Thymus (tissue), 11 donors: Measurements from ENCODE around the gene ADAMTSL1. TPM values are rescaled to one million over a fixed set of nuclear protein-coding genes. Genes with fewer than 3 reads are reported as not detected.

ENCODE experiments used
- DNase-seq, 9 donors: peaks; one replicate each; pipeline ENCODE4 v3.0.0-alpha.2; 2013; ENCODE audit warnings: low spot score in 9 of 9, low read depth in 6 of 9, missing footprints in 1 of 9
- H3K27ac ChIP-seq, 2 donors: one replicate each; pipeline ENCODE4 v1.5.1; 2013; ENCODE audit warnings: control low read depth in 1 of 2, low read depth in 1 of 2, low read length in 1 of 2, mild to moderate bottlenecking in 1 of 2, moderate library complexity in 1 of 2
- H3K27me3 ChIP-seq, 2 donors: one replicate each; pipeline ENCODE4 v1.5.1; 2013; ENCODE audit warnings: low read length in 1 of 2; ENCODE audit not compliant: control insufficient read depth in 2 of 2, insufficient read depth in 1 of 2
- H3K36me3 ChIP-seq, 2 donors: one replicate each; pipeline ENCODE4 v1.5.1; 2013; ENCODE audit warnings: low read length in 1 of 2, mild to moderate bottlenecking in 1 of 2, moderate library complexity in 1 of 2; ENCODE audit not compliant: control insufficient read depth in 2 of 2, insufficient read depth in 2 of 2
- H3K4me1 ChIP-seq, 2 donors: one replicate each; pipeline ENCODE4 v1.5.1; 2013; ENCODE audit warnings: low read length in 2 of 2; ENCODE audit not compliant: control insufficient read depth in 2 of 2, insufficient read depth in 2 of 2
- H3K4me3 ChIP-seq, 2 donors: one replicate each; pipeline ENCODE4 v1.5.1; 2013; ENCODE audit warnings: low read length in 2 of 2, control low read depth in 1 of 2, mild to moderate bottlenecking in 1 of 2
- H3K9me3 ChIP-seq, 2 donors: one replicate each; pipeline ENCODE4 v1.5.1; 2013; ENCODE audit warnings: low read length in 1 of 2, mild to moderate bottlenecking in 1 of 2; ENCODE audit not compliant: control insufficient read depth in 2 of 2, insufficient read depth in 1 of 2
- WGBS: extraction: QIAGEN DNeasy Blood & Tissue Kit; methylation state at CpG from one replicate; pipeline ENCODE4 v1.1.7; 2013; 5-methylcytosine and 5-hydroxymethylcytosine counted together
- polyA plus RNA-seq: library from polyadenylated mRNA; stranded (reverse); fragments of 200-250 nt; gene quantifications from one replicate; pipeline ENCODE4 v1.2.3, GENCODE V29; 2013
- total RNA-seq: library from RNA; stranded (reverse); fragments of 120-200 nt; gene quantifications from one replicate; pipeline ENCODE4 v1.2.4, GENCODE V29; 2013
- donor health status: healthy.

The ADAMTSL1 gene
- total and polyA plus RNA-seq, 2 donors, result 0.34 to 2.3 TPM

DNA sequence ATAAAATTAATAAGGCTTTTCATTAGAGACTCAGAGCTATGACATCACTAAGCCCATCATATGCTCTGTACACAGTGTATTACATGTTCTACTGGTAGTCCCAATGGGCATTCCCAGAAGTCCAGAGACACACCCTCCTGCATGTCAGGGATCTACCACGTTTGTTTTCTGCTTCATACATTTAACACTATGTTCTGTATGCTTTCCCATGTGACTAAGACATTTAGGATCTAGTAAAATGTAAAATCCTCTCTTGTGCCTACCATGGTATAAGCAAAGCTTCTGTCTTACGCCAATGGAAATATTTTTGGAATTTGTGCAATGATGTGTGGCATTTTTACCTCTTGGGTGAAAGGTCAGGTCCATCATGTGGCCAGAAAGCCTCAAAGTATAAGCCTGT lies 192.4 kb downstream of the ADAMTSL1 start:
- peak overlapping the region in 1 of 2 donors; percentile 18 for H3K27ac ChIP-seq
- H3K4me1 ChIP-seq, result no peaks in the 10 kb centered on the region
- H3K27me3 ChIP-seq, result no peaks in the 10 kb centered on the region
- WGBS, result 71% methylated on average over 2 of the region's 2 CpGs
- H3K36me3 ChIP-seq, result no peaks in the 10 kb centered on the region
- H3K4me3 ChIP-seq, result no peak overlapping the region
- no peaks in the 10 kb centered on the region for H3K9me3 ChIP-seq
- no peak for DNase-seq

GRCh38 chr9:18666986-18667772 lies 193.2 kb downstream of the ADAMTSL1 start:
- H3K27ac ChIP-seq, result no peak overlapping the region

GRCh38 chr9:18668944-18669343 lies 195.0 kb downstream of the ADAMTSL1 start:
- H3K36me3 ChIP-seq, result no peaks in the 10 kb centered on the region
- no peaks in the 10 kb centered on the region for H3K9me3 ChIP-seq
- H3K27me3 ChIP-seq, result no peaks in the 10 kb centered on the region
- no peaks in the 10 kb centered on the region for H3K4me1 ChIP-seq
- no peak overlapping the region for H3K27ac ChIP-seq
- no peak for DNase-seq
- 73% methylated on average over 2 of the region's 2 CpGs for WGBS
- H3K4me3 ChIP-seq, result no peak overlapping the region

More at GRCh38 chr9:18666986-18667772, 193.2 kb downstream of the ADAMTSL1 start:
- no peaks in the 10 kb centered on the region for H3K9me3 ChIP-seq
- no peaks in the 10 kb centered on the region for H3K36me3 ChIP-seq
- 86% methylated on average over 6 of the region's 6 CpGs for WGBS
- H3K4me1 ChIP-seq, result no peaks in the 10 kb centered on the region
- H3K4me3 ChIP-seq, result no peak overlapping the region
- H3K27me3 ChIP-seq, result no peaks in the 10 kb centered on the region
- peak in 1 of 9 donors; percentile 2 for DNase-seq

GRCh38 chr9:18672706-18673105 lies 198.8 kb downstream of the ADAMTSL1 start:
- Histone ChIP-seq H3K4me1 (no peaks in the 10 kb centered on the region), H3K27me3 (no peaks in the 10 kb centered on the region), H3K9me3 (no peaks in the 10 kb centered on the region), H3K36me3 (no peaks in the 10 kb centered on the region), H3K27ac (no peak overlapping the region), H3K4me3 (no peak overlapping the region)
- DNase-seq, result no peak

- no peaks in the 10 kb centered on the region for H3K36me3 ChIP-seq
- no peak overlapping the region for H3K27ac ChIP-seq
- no peaks in the 10 kb centered on the region for H3K4me1 ChIP-seq
- no peak for DNase-seq
- no peak overlapping the region for H3K4me3 ChIP-seq
- no peaks in the 10 kb centered on the region for H3K27me3 ChIP-seq
- WGBS, result 85% methylated on average over 4 of the region's 4 CpGs
- H3K9me3 ChIP-seq, result no peaks in the 10 kb centered on the region
Measured at GRCh38 chr9:18673179-18673578, 199.2 kb downstream of the ADAMTSL1 start.

- Histone ChIP-seq H3K4me3 (no peak overlapping the region), H3K4me1 (no peaks in the 10 kb centered on the region), H3K9me3 (no peaks in the 10 kb centered on the region), H3K27me3 (no peaks in the 10 kb centered on the region), H3K36me3 (no peaks in the 10 kb centered on the region), H3K27ac (no peak overlapping the region)
- 96% methylated on average over 1 of the region's 1 CpG for WGBS
- DNase-seq, result no peak
Measured at GRCh38 chr9:18675332-18675731, 201.4 kb downstream of the ADAMTSL1 start.

DNA sequence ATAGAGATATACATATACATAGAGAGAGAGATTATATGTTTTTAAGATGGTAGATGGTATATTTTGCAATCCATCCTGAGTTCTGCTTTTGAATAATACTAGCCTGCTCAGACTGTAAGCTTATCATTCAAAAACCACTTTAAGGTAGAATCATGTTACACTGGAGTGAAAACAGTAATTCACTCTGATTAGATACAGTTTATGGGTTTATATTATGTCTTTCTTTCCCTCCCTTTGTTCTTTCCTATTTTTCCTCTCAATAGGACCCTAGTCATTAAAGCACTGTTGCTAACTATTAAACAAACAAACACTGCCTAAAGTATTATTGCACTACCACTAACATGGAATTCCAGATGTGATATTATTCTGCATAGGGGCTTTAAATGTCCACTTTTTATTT lies 202.0 kb downstream of the ADAMTSL1 start:
- Histone ChIP-seq H3K27me3 (no peaks in the 10 kb centered on the region), H3K4me3 (no peak overlapping the region), H3K9me3 (no peaks in the 10 kb centered on the region), H3K27ac (no peak overlapping the region), H3K4me1 (no peaks in the 10 kb centered on the region), H3K36me3 (no peaks in the 10 kb centered on the region)
- no peak for DNase-seq

DNA sequence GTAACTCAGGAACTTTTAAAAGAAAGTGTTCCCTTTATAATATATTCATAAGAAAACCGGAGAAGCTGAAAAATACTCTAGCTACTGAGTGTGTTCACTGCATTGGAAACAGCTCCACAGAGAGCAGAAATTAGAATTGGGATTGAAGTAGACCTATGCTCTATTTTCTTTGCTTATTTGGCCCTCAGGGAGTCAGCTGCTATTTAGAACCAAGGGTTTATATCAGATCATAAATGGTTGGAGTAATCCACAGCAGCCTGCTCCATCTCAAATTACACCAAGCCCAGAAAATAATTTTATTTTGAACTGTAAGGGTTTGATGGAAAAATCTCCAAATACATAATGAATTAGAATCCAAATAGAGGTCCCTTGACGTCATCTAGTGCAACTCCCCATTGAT lies 202.6 kb downstream of the ADAMTSL1 start:
- no peak for DNase-seq
- WGBS, result 94% methylated on average over 2 of the region's 2 CpGs
- no peaks in the 10 kb centered on the region for H3K27me3 ChIP-seq

DNA sequence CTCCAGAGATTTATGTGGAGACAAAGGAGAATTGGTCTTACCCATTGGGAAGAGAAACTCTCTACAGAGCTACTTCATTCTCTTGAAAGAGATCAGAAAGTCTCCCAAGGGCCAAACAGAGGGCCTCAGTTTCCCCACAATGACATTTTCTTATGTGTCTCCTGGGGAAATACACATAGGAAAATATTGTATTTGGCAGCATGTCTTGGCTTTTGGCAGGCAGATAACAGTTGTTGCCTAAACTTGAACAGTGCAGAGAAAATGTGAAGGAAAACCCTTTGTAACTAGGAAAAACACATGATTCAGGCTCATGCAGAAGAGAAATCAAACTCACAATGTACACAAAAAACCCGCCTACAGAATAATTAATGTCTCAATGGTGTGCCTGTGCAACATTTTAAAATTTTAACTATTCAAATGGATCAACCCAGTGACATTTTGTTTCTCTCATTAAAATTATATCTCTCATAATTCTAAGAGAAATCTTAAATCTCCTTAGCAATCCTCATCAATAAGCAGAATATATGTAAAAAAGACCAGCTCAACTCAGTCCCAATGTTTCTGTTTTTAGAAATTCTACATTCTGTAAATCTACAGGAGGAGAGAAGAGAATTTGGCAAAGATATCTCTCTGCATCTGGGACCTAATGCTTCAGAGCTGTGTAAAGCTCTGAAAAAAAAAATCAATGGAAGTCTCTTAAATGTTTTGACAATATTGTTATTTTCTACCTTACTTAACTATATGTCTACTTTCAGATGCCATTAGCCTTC lies 205.1 kb downstream of the ADAMTSL1 start:
- no peak overlapping the region for H3K27ac ChIP-seq
- no peaks in the 10 kb centered on the region for H3K36me3 ChIP-seq
- H3K4me3 ChIP-seq, result no peak overlapping the region
- no peaks in the 10 kb centered on the region for H3K9me3 ChIP-seq
- no peak for DNase-seq
- no peaks in the 10 kb centered on the region for H3K4me1 ChIP-seq
- WGBS, result 88% methylated on average over 1 of the region's 1 CpG
- no peaks in the 10 kb centered on the region for H3K27me3 ChIP-seq

More for the DNA sequence above, 202.6 kb downstream of the ADAMTSL1 start:
- Histone ChIP-seq H3K4me1 (no peaks in the 10 kb centered on the region), H3K9me3 (no peaks in the 10 kb centered on the region), H3K27ac (no peak overlapping the region), H3K36me3 (no peaks in the 10 kb centered on the region), H3K4me3 (no peak overlapping the region)
